ENCODE data around the gene PDE4D. TPM values are rescaled to one million over a fixed set of nuclear protein-coding genes. Genes with fewer than 3 reads are reported as not detected.

PDE4D gene
- total and polyA plus RNA-seq, 2 experiments from 2014 or later, result 4.3 to 9.7 TPM

DNA sequence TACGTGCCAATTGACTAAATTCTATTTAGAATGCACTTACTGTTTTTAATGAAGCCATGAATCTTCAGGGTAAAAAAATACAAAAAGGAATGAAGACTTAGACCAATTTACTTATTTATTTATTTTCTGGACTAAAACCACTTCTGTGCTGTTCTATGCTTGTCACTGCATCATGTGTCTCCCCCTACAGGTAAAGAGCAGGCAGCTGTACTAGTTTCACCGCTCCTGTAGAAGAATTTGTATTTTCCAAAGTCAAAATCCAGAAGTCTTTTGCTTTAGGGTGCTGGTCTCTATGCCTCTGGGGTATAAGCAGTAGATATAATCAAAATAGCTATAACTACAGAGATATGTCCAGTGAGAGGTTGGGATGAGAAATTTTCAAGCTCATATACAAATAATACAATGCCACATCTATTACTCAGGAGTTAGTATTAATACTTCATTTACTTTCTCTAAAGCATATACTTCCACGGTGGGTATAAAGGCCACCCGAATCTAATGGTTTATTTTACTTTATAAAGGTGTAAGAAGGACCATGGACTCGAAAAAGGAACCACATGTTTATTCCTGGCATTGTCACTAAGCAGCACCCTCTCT is 719.2 kb downstream of the PDE4D start:
- DNase-seq, result peak; percentile 81
- Histone ChIP-seq H4K20me1 (ENCODE audit: insufficient read depth) (no peaks in the 10 kb centered on the region), H2AFZ (no peak overlapping the region), H3F3A (ENCODE audit: insufficient read depth) (no peaks in the 10 kb centered on the region), H3K4me1 (ENCODE audit: insufficient read depth) (no peaks in the 10 kb centered on the region), H3K9me2 (ENCODE audit: insufficient read depth) (no peaks in the 10 kb centered on the region), H3K27ac (no peak overlapping the region), H3K9ac (no peak overlapping the region), H3K4me2 (ENCODE audit: unreplicated experiment) (no peak overlapping the region), H3K9me3 (ENCODE audit: low read depth) (no peaks in the 10 kb centered on the region), H3K4me3 (no peak overlapping the region), H3K36me3 (ENCODE audit: low read depth) (no peaks in the 10 kb centered on the region), H3K27me3 (replicated peaks; ENCODE audit: insufficient read depth) (no peaks in the 10 kb centered on the region), H3K79me2 (ENCODE audit: insufficient read depth) (no peaks in the 10 kb centered on the region)
- no peak for TF ChIP-seq EZH2phosphoT487 (IDR thresholded peaks at IDR 0.05; ENCODE audit: insufficient read depth, low read depth)
- no peak for TF ChIP-seq EZH2 (IDR thresholded peaks at IDR 0.05; ENCODE audit: insufficient read depth, poor library complexity, severe bottlenecking)
- in situ Hi-C loops (cut with MboI), result loop anchor here (10.0 kb wide), 2 partner anchors 140 to 280 kb away; no protein-coding TSS in a partner anchor
- 20 to 25% methylated on average over 5 of the region's 5 CpGs for WGBS, 2 experiments (ENCODE audit: low coverage in 1 of 2, low lambda C conversion rate in 2 of 2, missing lambda C conversion rate in 2 of 2)

DNA sequence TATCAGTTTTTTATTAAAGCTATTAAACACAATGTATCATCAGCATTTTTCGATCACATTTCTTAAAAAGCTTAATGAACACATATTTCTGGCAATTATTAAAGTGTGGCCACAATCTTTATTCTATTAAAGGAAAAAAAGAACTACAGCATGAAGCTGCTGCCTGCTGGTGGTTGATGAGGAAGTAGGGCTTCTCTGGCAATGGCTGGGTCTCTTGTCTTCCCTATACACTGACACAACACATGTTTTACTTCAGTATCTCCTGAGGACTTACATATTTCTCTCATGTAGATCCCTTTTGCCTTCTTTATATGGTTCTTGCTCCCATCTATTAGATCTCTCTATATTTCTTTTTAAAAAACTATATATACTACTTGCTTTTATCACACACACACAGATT is 719.9 kb downstream of the PDE4D start:
- TF ChIP-seq EZH2 (IDR thresholded peaks at IDR 0.05; ENCODE audit: insufficient read depth, poor library complexity, severe bottlenecking) (no peak), EZH2phosphoT487 (IDR thresholded peaks at IDR 0.05; ENCODE audit: insufficient read depth, low read depth) (no peak)
- H4K20me1 ChIP-seq (ENCODE audit: insufficient read depth), result no peaks in the 10 kb centered on the region
- no peaks in the 10 kb centered on the region for H3K79me2 ChIP-seq (ENCODE audit: insufficient read depth)
- in situ Hi-C loops (cut with MboI), result loop anchor here (10.0 kb wide), 2 partner anchors 139 to 279 kb away; no protein-coding TSS in a partner anchor
- H3K9ac ChIP-seq, result no peak overlapping the region
- H3K27ac ChIP-seq, result no peak overlapping the region
- 39 to 44% methylated on average over 1 of the region's 1 CpG for whole genome bisulfite sequencing, 2 experiments (ENCODE audit: low coverage in 1 of 2, low lambda C conversion rate in 2 of 2, missing lambda C conversion rate in 2 of 2)
- peak; percentile 14 for DNase-seq
- no peak overlapping the region for H2AFZ ChIP-seq
- no peaks in the 10 kb centered on the region for H3F3A ChIP-seq (ENCODE audit: insufficient read depth)
- no peaks in the 10 kb centered on the region for H3K4me1 ChIP-seq (ENCODE audit: insufficient read depth)
- H3K36me3 ChIP-seq (ENCODE audit: low read depth), result no peaks in the 10 kb centered on the region
- no peaks in the 10 kb centered on the region for H3K27me3 ChIP-seq (replicated peaks; ENCODE audit: insufficient read depth)
- no peak overlapping the region for H3K4me3 ChIP-seq
- H3K4me2 ChIP-seq (ENCODE audit: unreplicated experiment), result no peak overlapping the region
- H3K9me2 ChIP-seq (ENCODE audit: insufficient read depth), result no peaks in the 10 kb centered on the region
- H3K9me3 ChIP-seq (ENCODE audit: low read depth), result no peaks in the 10 kb centered on the region

DNA sequence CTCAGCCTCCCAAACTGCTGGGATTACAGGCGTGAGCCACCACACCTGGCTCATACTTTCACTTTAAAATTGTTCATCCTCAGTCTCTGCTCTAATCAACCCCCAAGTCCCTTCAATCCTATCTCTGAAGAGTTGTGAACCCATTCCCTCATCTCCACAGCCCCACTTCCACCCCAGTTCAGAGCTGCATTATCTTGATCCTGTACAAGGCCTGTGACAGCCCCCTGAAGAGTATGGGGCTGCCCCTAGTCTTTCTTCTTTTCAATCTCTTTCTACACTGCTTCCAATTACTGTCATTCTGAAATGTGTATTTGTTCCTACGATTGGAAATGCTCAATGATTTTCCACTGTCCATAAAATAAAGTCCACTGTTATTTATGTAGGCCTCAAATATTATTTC is 722.4 kb downstream of the PDE4D start:
- WGBS, 2 experiments (ENCODE audit: low coverage in 1 of 2, low lambda C conversion rate in 2 of 2, missing lambda C conversion rate in 2 of 2), result 91 to 98% methylated on average over 2 of the region's 2 CpGs
- no peak overlapping the region for H3K4me2 ChIP-seq (ENCODE audit: unreplicated experiment)
- no peak overlapping the region for H3K9ac ChIP-seq
- no peaks in the 10 kb centered on the region for H3K79me2 ChIP-seq (ENCODE audit: insufficient read depth)
- TF ChIP-seq EZH2 (IDR thresholded peaks at IDR 0.05; ENCODE audit: insufficient read depth, poor library complexity, severe bottlenecking) (no peak), EZH2phosphoT487 (IDR thresholded peaks at IDR 0.05; ENCODE audit: insufficient read depth, low read depth) (no peak)
- H3K27me3 ChIP-seq (replicated peaks; ENCODE audit: insufficient read depth), result no peaks in the 10 kb centered on the region
- no peaks in the 10 kb centered on the region for H3K9me3 ChIP-seq (ENCODE audit: low read depth)
- no peaks in the 10 kb centered on the region for H3K9me2 ChIP-seq (ENCODE audit: insufficient read depth)
- no peaks in the 10 kb centered on the region for H3K36me3 ChIP-seq (ENCODE audit: low read depth)
- no peaks in the 10 kb centered on the region for H3F3A ChIP-seq (ENCODE audit: insufficient read depth)
- H3K4me3 ChIP-seq, result no peak overlapping the region
- no peak overlapping the region for H3K27ac ChIP-seq
- no peaks in the 10 kb centered on the region for H3K4me1 ChIP-seq (ENCODE audit: insufficient read depth)
- no peak overlapping the region for H2AFZ ChIP-seq
- H4K20me1 ChIP-seq (ENCODE audit: insufficient read depth), result no peaks in the 10 kb centered on the region
- in situ Hi-C loops (cut with MboI), result loop anchor here (10.0 kb wide), 2 partner anchors 136 to 276 kb away; no protein-coding TSS in a partner anchor
- DNase-seq, result no peak

DNA sequence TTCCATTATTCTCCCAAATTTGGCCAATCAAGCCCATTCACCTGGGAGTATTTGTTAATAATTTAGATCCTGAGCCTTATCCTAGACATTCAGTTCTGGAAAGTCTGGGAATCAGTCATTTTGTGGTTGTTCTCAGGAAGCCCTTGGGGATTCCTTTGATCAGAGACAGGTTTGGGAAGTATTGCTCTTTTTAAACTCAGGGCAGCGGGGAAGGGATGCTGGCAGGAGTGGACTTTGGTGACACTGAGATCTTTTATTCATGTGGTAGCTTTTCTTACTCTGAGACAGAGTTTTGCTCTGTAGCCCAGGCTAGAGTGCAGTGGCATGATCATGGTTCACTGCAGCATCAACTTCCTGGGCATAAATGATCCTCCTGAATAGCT is 723.8 kb downstream of the PDE4D start:
- no peak for DNase-seq
- TF ChIP-seq EZH2phosphoT487 (IDR thresholded peaks at IDR 0.05; ENCODE audit: insufficient read depth, low read depth), result no peak
- TF ChIP-seq EZH2 (IDR thresholded peaks at IDR 0.05; ENCODE audit: insufficient read depth, poor library complexity, severe bottlenecking), result no peak
- Histone ChIP-seq H3F3A (ENCODE audit: insufficient read depth) (peaks cover 1% of the 10 kb centered on the region; the same call in 1 of the 2 replicates), H3K9me3 (ENCODE audit: low read depth) (no peaks in the 10 kb centered on the region), H3K36me3 (ENCODE audit: low read depth) (no peaks in the 10 kb centered on the region), H3K4me2 (ENCODE audit: unreplicated experiment) (no peak overlapping the region), H3K4me1 (ENCODE audit: insufficient read depth) (peaks cover 1% of the 10 kb centered on the region; the same call in 1 of the 2 replicates), H3K9ac (no peak overlapping the region), H3K79me2 (ENCODE audit: insufficient read depth) (no peaks in the 10 kb centered on the region), H3K27ac (no peak overlapping the region), H2AFZ (no peak overlapping the region), H3K27me3 (replicated peaks; ENCODE audit: insufficient read depth) (no peaks in the 10 kb centered on the region), H3K4me3 (no peak overlapping the region), H3K9me2 (ENCODE audit: insufficient read depth) (no peaks in the 10 kb centered on the region), H4K20me1 (ENCODE audit: insufficient read depth) (no peaks in the 10 kb centered on the region)
- in situ Hi-C loops (cut with MboI), result loop anchor here (10.0 kb wide), 2 partner anchors 135 to 275 kb away; no protein-coding TSS in a partner anchor
- 89 to 100% methylated on average over 1 of the region's 1 CpG for WGBS, 2 experiments (ENCODE audit: low coverage in 1 of 2, low lambda C conversion rate in 2 of 2, missing lambda C conversion rate in 2 of 2)

Data from GM23248 (cell line).